Measurements from ENCODE around the gene C2orf49. TPM values are rescaled to one million over a fixed set of nuclear protein-coding genes. Genes with fewer than 3 reads are reported as not detected.

Gene C2orf49
- total RNA-seq, 1 experiment from 2014 or later: 17.2 TPM

DNA sequence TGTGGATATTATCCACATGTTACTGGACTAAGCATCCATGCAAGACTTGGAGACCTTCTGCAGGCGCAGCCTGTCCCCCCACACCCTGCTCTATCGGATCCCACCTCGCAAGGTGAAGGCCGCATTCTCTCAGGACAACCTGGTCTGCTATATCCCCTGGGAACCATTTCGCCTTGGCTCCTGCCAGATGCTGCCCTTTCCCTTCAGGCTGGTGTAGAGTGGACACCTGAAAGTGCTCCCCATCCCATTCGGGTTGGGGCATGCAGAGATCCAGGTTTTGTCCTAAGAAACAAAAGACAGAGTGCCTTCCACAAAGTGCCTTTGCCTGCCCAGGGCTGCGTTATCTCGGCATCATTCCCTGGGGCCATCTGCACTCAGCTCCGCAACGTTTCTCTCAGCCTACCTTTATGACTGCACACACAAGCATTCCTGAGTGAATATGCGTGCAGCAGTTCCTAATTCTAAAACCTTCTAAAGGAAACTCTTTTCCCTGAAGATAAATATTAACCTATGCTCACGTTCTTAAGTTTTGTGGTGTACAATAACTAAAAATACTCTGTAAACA is 41.0 kb downstream of the C2orf49 start:
- Histone ChIP-seq H3K79me2 (ENCODE audit: insufficient read depth, low read length) (peaks cover 85% of the 10 kb centered on the region), H3K27ac (ENCODE audit: low read depth, low read length) (no peak overlapping the region), H3K4me1 (ENCODE audit: control insufficient read depth in 1 of 2, insufficient read depth in 2 of 2, low read length in 2 of 2) (no peaks in the 10 kb centered on the region), H3K4me2 (ENCODE audit: low read length) (no peak overlapping the region), H3K27me3 (ENCODE audit: insufficient read depth, low read length) (no peaks in the 10 kb centered on the region), H3K4me3 (replicated peaks in 1 of 2; ENCODE audit: low read depth in 1 of 2, low read length in 2 of 2) (no peak overlapping the region), H3K9me2 (ENCODE audit: insufficient read depth) (no peaks in the 10 kb centered on the region), H3K9me3 (ENCODE audit: control insufficient read depth in 1 of 2, insufficient read depth in 1 of 2, low read depth in 1 of 2, low read length in 2 of 2) (no peaks in the 10 kb centered on the region), H3K9ac (ENCODE audit: low read length) (no peak overlapping the region), H4K20me1 (ENCODE audit: insufficient read depth) (no peaks in the 10 kb centered on the region), H3K36me3 (ENCODE audit: control insufficient read depth in 1 of 2, insufficient read depth in 2 of 2, low read length in 2 of 2) (peaks cover 18 to 57% of the 10 kb centered on the region in 2 experiments; a peak in 2 of 4 replicates), H2AFZ (ENCODE audit: low read depth, low read length, poor library complexity, severe bottlenecking) (no peak overlapping the region)
- TF ChIP-seq POLR2AphosphoS5 (IDR thresholded peaks at IDR 0.05; ENCODE audit: low read depth, low read length): no peak
- TF ChIP-seq ZFX (IDR thresholded peaks at IDR 0.05): no peak
- TF ChIP-seq, protein P1, sequence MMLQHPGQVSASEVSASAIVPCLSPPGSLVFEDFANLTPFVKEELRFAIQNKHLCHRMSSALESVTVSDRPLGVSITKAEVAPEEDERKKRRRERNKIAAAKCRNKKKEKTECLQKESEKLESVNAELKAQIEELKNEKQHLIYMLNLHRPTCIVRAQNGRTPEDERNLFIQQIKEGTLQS (IDR thresholded peaks at IDR 0.05): no peak
- TF ChIP-seq SP1 (IDR thresholded peaks at IDR 0.05; ENCODE audit: low read depth): no peak
- no peak for TF ChIP-seq FOSL1 (IDR thresholded peaks at IDR 0.05; ENCODE audit: low read depth)
- no peak for TF ChIP-seq CBX3 (IDR thresholded peaks at IDR 0.05; ENCODE audit: low read depth)
- TF ChIP-seq, protein P2, sequence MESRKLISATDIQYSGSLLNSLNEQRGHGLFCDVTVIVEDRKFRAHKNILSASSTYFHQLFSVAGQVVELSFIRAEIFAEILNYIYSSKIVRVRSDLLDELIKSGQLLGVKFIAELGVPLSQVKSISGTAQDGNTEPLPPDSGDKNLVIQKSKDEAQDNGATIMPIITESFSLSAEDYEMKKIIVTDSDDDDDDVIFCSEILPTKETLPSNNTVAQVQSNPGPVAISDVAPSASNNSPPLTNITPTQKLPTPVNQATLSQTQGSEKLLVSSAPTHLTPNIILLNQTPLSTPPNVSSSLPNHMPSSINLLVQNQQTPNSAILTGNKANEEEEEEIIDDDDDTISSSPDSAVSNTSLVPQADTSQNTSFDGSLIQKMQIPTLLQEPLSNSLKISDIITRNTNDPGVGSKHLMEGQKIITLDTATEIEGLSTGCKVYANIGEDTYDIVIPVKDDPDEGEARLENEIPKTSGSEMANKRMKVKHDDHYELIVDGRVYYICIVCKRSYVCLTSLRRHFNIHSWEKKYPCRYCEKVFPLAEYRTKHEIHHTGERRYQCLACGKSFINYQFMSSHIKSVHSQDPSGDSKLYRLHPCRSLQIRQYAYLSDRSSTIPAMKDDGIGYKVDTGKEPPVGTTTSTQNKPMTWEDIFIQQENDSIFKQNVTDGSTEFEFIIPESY (IDR thresholded peaks at IDR 0.05; ENCODE audit: extremely low read depth, insufficient replicate concordance, low read length): no peak
- TF ChIP-seq EZH2phosphoT487 (IDR thresholded peaks at IDR 0.05; ENCODE audit: borderline replicate concordance): no peak
- TF ChIP-seq, protein P3, sequence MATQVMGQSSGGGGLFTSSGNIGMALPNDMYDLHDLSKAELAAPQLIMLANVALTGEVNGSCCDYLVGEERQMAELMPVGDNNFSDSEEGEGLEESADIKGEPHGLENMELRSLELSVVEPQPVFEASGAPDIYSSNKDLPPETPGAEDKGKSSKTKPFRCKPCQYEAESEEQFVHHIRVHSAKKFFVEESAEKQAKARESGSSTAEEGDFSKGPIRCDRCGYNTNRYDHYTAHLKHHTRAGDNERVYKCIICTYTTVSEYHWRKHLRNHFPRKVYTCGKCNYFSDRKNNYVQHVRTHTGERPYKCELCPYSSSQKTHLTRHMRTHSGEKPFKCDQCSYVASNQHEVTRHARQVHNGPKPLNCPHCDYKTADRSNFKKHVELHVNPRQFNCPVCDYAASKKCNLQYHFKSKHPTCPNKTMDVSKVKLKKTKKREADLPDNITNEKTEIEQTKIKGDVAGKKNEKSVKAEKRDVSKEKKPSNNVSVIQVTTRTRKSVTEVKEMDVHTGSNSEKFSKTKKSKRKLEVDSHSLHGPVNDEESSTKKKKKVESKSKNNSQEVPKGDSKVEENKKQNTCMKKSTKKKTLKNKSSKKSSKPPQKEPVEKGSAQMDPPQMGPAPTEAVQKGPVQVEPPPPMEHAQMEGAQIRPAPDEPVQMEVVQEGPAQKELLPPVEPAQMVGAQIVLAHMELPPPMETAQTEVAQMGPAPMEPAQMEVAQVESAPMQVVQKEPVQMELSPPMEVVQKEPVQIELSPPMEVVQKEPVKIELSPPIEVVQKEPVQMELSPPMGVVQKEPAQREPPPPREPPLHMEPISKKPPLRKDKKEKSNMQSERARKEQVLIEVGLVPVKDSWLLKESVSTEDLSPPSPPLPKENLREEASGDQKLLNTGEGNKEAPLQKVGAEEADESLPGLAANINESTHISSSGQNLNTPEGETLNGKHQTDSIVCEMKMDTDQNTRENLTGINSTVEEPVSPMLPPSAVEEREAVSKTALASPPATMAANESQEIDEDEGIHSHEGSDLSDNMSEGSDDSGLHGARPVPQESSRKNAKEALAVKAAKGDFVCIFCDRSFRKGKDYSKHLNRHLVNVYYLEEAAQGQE (IDR thresholded peaks at IDR 0.05; ENCODE audit: low read depth): no peak
- BruUV-seq (replicated peaks): no TSS peak
- ChIA-PET CTCF (interaction anchor here (0.8 to 0.9 kb wide), 2 partner anchors 140 to 143 kb away, joined by 3 read pairs; no protein-coding TSS in a partner anchor), POLR2A (no interaction called here), RAD21 (ENCODE audit: low non-redundant PET in 1 of 2, low total read pairs in 2 of 2, uncharacterized antibody in 2 of 2, unreplicated experiment in 2 of 2) (no interaction called here)
- intact Hi-C loops (cut with micrococcal nuclease): no loop called here
- DNase-seq (ENCODE audit: low read depth, low spot score): no peak
- ATAC-seq: 0 out of 2 replicates have a peak, but pooled peaks have one; percentile 13
